Measurements from ENCODE around the gene TPRG1L.

DNA sequence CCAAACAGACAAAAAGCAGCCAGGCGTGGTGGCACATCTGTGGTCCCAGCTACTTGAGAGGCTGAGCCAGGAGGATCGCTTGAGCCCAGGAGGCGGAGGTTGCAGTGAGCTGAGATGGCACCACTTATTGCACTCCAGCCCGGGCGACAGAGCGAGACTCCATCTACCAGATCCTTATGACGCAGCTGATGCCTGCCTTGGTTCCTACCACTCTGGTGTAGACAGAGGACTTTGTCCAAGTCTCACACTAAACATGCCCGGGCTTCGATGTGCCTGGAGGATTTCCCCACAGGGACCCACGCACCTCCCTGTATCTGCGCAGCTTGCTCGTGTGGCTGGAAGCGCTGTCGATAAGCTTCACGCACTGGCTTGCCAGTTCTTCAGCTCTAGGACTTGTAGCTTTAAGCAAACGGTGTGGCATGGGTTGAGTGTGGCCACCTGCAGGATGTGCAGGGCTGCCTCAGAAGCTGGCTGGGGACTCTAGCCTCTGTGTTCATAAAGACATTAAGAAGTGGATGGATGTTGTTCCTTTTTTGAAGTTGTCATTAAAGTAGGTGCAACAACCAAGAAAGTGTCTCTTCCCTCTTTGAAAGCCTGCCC lies 4.8 kb downstream of the TPRG1L start:
- TF ChIP-seq, protein P1, sequence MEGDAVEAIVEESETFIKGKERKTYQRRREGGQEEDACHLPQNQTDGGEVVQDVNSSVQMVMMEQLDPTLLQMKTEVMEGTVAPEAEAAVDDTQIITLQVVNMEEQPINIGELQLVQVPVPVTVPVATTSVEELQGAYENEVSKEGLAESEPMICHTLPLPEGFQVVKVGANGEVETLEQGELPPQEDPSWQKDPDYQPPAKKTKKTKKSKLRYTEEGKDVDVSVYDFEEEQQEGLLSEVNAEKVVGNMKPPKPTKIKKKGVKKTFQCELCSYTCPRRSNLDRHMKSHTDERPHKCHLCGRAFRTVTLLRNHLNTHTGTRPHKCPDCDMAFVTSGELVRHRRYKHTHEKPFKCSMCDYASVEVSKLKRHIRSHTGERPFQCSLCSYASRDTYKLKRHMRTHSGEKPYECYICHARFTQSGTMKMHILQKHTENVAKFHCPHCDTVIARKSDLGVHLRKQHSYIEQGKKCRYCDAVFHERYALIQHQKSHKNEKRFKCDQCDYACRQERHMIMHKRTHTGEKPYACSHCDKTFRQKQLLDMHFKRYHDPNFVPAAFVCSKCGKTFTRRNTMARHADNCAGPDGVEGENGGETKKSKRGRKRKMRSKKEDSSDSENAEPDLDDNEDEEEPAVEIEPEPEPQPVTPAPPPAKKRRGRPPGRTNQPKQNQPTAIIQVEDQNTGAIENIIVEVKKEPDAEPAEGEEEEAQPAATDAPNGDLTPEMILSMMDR (conservative IDR thresholded peaks at IDR 0.05; ENCODE audit: low read depth, low read length) = no peak
- TF ChIP-seq EZH2 (IDR thresholded peaks at IDR 0.05; ENCODE audit: low read length, unreplicated experiment) = no peak
- no peak for TF ChIP-seq EZH2phosphoT487 (IDR thresholded peaks at IDR 0.05; ENCODE audit: borderline replicate concordance, low read length)
